H9 (cell line): ENCODE results near the gene TEC. TPM values are rescaled to one million over a fixed set of nuclear protein-coding genes. Genes with fewer than 3 reads are reported as not detected.

Experiments used
- DNase-seq: peaks from one replicate; pipeline ENCODE4 v3.0.0-alpha.2; 2017
- H2AFZ ChIP-seq: one replicate; pipeline ENCODE4 v1.6.1; 2013; ENCODE audit warnings: mild to moderate bottlenecking, low read length, control low read depth, moderate library complexity
- H2AK5ac ChIP-seq: 2 replicates; pipeline ENCODE4 v1.6.1; 2013; ENCODE audit warnings: low read length, control low read depth, mixed read lengths; ENCODE audit not compliant: insufficient read length
- H2BK120ac ChIP-seq: one replicate; pipeline ENCODE4 v1.6.1; 2013; ENCODE audit warnings: low read depth, mild to moderate bottlenecking, low read length, control low read depth, inconsistent platforms; ENCODE audit not compliant: poor library complexity, severe bottlenecking
- H2BK12ac ChIP-seq: 2 replicates; pipeline ENCODE4 v1.6.1; 2013; ENCODE audit warnings: low read length, control low read depth, mixed read lengths, low read depth; ENCODE audit not compliant: insufficient read length
- H2BK15ac ChIP-seq: 2 replicates; pipeline ENCODE4 v1.6.1; 2013; ENCODE audit warnings: low read depth, low read length, control low read depth
- H2BK20ac ChIP-seq: one replicate; pipeline ENCODE4 v1.6.1; 2013; ENCODE audit warnings: low read depth, mild to moderate bottlenecking, low read length, control low read depth, inconsistent platforms; ENCODE audit not compliant: poor library complexity, severe bottlenecking
- H2BK5ac ChIP-seq: 2 replicates; pipeline ENCODE4 v1.6.1; 2013; ENCODE audit warnings: low read length, control low read depth, mixed read lengths; ENCODE audit not compliant: insufficient read length
- H3K14ac ChIP-seq: 2 replicates; pipeline ENCODE4 v1.6.1; 2013; ENCODE audit warnings: low read length, control low read depth; ENCODE audit not compliant: insufficient read depth
- H3K18ac ChIP-seq: 2 replicates; pipeline ENCODE4 v1.6.1; 2013; ENCODE audit warnings: low read depth, mild to moderate bottlenecking, mixed read lengths, low read length, control low read depth; ENCODE audit not compliant: insufficient read length
- H3K23ac ChIP-seq: 2 replicates; pipeline ENCODE4 v1.6.1; 2013; ENCODE audit warnings: low read length, control low read depth, mixed read lengths, low read depth; ENCODE audit not compliant: insufficient read length
- H3K23me2 ChIP-seq: 2 replicates; pipeline ENCODE4 v1.6.1; 2013; ENCODE audit warnings: low read depth, mild to moderate bottlenecking, mixed read lengths, low read length, control low read depth; ENCODE audit not compliant: insufficient read length, poor library complexity, severe bottlenecking
- H3K27ac ChIP-seq: 2 replicates; pipeline ENCODE4 v1.5.1; 2013; ENCODE audit warnings: low read length, control low read depth, mixed read lengths, low read depth; ENCODE audit not compliant: insufficient read length
- H3K27me3 ChIP-seq: 2 replicates; pipeline ENCODE4 v1.6.1; 2013; ENCODE audit warnings: low read length, control low read depth, inconsistent platforms; ENCODE audit not compliant: insufficient read depth
- H3K4ac ChIP-seq: 2 replicates; pipeline ENCODE4 v1.6.1; 2013; ENCODE audit warnings: low read depth, mild to moderate bottlenecking, control low read depth, inconsistent platforms, low read length, moderate library complexity
- H3K4me1 ChIP-seq: 2 replicates; pipeline ENCODE4 v1.6.1; 2013; ENCODE audit warnings: low read length, control low read depth, inconsistent platforms; ENCODE audit not compliant: insufficient read depth
- H3K4me2 ChIP-seq: 2 replicates; pipeline ENCODE4 v1.6.1; 2013; ENCODE audit warnings: low read length, control low read depth, mixed read lengths; ENCODE audit not compliant: insufficient read length, insufficient read depth
- H3K56ac ChIP-seq: 2 replicates; pipeline ENCODE4 v1.6.1; 2013; ENCODE audit warnings: low read depth, mild to moderate bottlenecking, mixed read lengths, low read length, control low read depth; ENCODE audit not compliant: insufficient read length
- H3K79me1 ChIP-seq: 2 replicates; pipeline ENCODE4 v1.6.1; 2013; ENCODE audit warnings: low read depth, mild to moderate bottlenecking, moderate library complexity, low read length, control low read depth, inconsistent platforms; ENCODE audit not compliant: insufficient read depth, poor library complexity, severe bottlenecking
- H3K79me2 ChIP-seq: 2 replicates; pipeline ENCODE4 v1.6.1; 2013; ENCODE audit warnings: low read length, control low read depth, inconsistent platforms; ENCODE audit not compliant: insufficient read depth
- H3K9ac ChIP-seq: 2 replicates; pipeline ENCODE4 v1.6.1; 2013; ENCODE audit warnings: low read length, control low read depth, mixed read lengths; ENCODE audit not compliant: insufficient read length; ENCODE audit errors: extremely low read depth
- H3K9me3 ChIP-seq: one replicate; pipeline ENCODE4 v1.6.1; 2013; ENCODE audit warnings: low read depth, low read length, inconsistent platforms; ENCODE audit not compliant: control insufficient read depth
- H3T11ph ChIP-seq: one replicate; pipeline ENCODE4 v1.6.1; 2013; ENCODE audit warnings: mild to moderate bottlenecking, low read length, control low read depth, inconsistent platforms
- H4K20me1 ChIP-seq: one replicate; pipeline ENCODE4 v1.6.1; 2013; ENCODE audit not compliant: control insufficient read depth, insufficient read length, insufficient read depth
- H4K5ac ChIP-seq: 2 replicates; pipeline ENCODE4 v1.6.1; 2013; ENCODE audit warnings: low read depth, mild to moderate bottlenecking, mixed read lengths, low read length, control low read depth; ENCODE audit not compliant: insufficient read length
- H4K8ac ChIP-seq: replicated peaks from 2 replicates; pipeline ENCODE4 v1.6.1; 2013; ENCODE audit warnings: low read length, control low read depth, mixed read lengths, low read depth; ENCODE audit not compliant: insufficient read length
- H4K91ac ChIP-seq: 2 replicates; pipeline ENCODE4 v1.6.1; 2013; ENCODE audit warnings: low read depth, mild to moderate bottlenecking, moderate library complexity, mixed read lengths, low read length, control low read depth; ENCODE audit not compliant: insufficient read length
- H3K27ac Mint-ChIP-seq, 3 experiments: 2 replicates in 2 of 3; 3 replicates in 1 of 3; pipeline ENCODE4 v1.8.0; 2020 to 2021; ENCODE audit warnings: mixed read lengths in 3 of 3, mild to moderate bottlenecking in 1 of 3, moderate library complexity in 1 of 3
- H3K27me3 Mint-ChIP-seq: 2 replicates; pipeline ENCODE4 v1.8.0; 2021; ENCODE audit warnings: low read depth, mild to moderate bottlenecking, moderate library complexity, mixed read lengths
- H3K36me3 Mint-ChIP-seq, 3 experiments: 2 replicates in 2 of 3; 3 replicates in 1 of 3; pipeline ENCODE4 v1.8.0; 2020 to 2021; ENCODE audit warnings: low read depth in 3 of 3, mixed read lengths in 3 of 3; ENCODE audit not compliant: insufficient read depth in 1 of 3
- H3K4me1 Mint-ChIP-seq, 2 experiments: 2 replicates each; pipeline ENCODE4 v1.8.0; 2020; ENCODE audit warnings: mixed read lengths in 2 of 2
- H3K4me3 Mint-ChIP-seq, 2 experiments: 2 replicates in 1 of 2; 3 replicates in 1 of 2; pipeline ENCODE4 v1.8.0; 2020 to 2021; ENCODE audit warnings: mild to moderate bottlenecking in 2 of 2, mixed read lengths in 2 of 2, moderate library complexity in 1 of 2
- H3K9me3 Mint-ChIP-seq, 2 experiments: 2 replicates in 1 of 2; 3 replicates in 1 of 2; pipeline ENCODE4 v1.8.0; 2020; ENCODE audit warnings: mild to moderate bottlenecking in 2 of 2, mixed read lengths in 2 of 2, moderate library complexity in 1 of 2
- CTCF ChIP-seq: fragments of 200-600 bp; sonication (generic); conservative IDR thresholded peaks from 3 replicates; pipeline ENCODE4 v1.8.0; 2021; ENCODE audit warnings: antibody characterized with exemption, mild to moderate bottlenecking
- WGBS: extraction: QIAGEN DNeasy Blood & Tissue Kit; methylation state at CpG from one replicate; pipeline ENCODE4 v1.1.7; 2013; ENCODE audit warnings: missing lambda C conversion rate, low lambda C conversion rate, mixed read lengths; ENCODE audit not compliant: insufficient read length; ENCODE audit errors: extremely low coverage; 5-methylcytosine and 5-hydroxymethylcytosine counted together
- total RNA-seq: library from RNA; stranded (reverse); gene quantifications from 2 replicates; pipeline ENCODE4 v1.2.1, GENCODE V29; 2021

Gene TEC
- total RNA-seq, 1 experiment from 2014 or later: 1.8 TPM

DNA sequence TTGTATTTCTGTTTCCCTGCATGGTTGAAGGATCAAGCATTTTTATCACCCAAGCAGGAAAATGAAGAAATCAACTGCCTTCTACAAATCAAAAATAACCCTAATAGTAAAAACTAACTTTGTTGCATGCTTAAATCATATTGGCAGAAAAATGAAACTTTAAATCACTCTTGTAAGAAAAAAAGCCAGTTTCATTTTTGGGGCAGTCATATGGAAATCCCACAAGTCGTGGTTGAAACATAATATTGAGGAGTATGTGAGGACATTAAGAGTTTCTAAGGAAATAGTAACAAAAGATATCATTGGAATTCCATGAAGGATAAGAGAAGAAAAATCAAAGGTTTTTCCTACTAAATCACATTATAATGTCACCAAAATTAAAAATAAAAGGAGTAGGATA is 8.4 kb downstream of the TEC start:
- no peaks in the 10 kb centered on the region for H3K27me3 Mint-ChIP-seq
- Histone ChIP-seq H4K8ac (no peak overlapping the region), H3K79me1 (no peaks in the 10 kb centered on the region), H3K18ac (no peak overlapping the region), H3K23me2 (no peaks in the 10 kb centered on the region), H3K4ac (no peak overlapping the region), H2BK20ac (no peak overlapping the region), H2AK5ac (no peak overlapping the region), H3K27ac (no peak overlapping the region), H2BK5ac (no peak overlapping the region), H2BK12ac (no peak overlapping the region), H2AFZ (no peak overlapping the region), H3K79me2 (no peaks in the 10 kb centered on the region), H3K9me3 (no peaks in the 10 kb centered on the region), H3K56ac (no peak overlapping the region), H3K23ac (no peak overlapping the region), H3K4me2 (no peak overlapping the region), H4K91ac (no peak overlapping the region), H3T11ph (no peak overlapping the region), H2BK120ac (no peak overlapping the region), H2BK15ac (no peak overlapping the region), H4K5ac (no peak overlapping the region), H3K14ac (no peak overlapping the region), H4K20me1 (no peaks in the 10 kb centered on the region), H3K9ac (no peak overlapping the region), H3K4me1 (no peaks in the 10 kb centered on the region), H3K27me3 (no peaks in the 10 kb centered on the region)
- no peak for DNase-seq
- no peaks in the 10 kb centered on the region for H3K36me3 Mint-ChIP-seq
- no peak for TF ChIP-seq CTCF
- H3K27ac Mint-ChIP-seq: no peak overlapping the region
- WGBS: no CpG with 5 or more reads among the region's 1 CpG
- no peaks in the 10 kb centered on the region for H3K9me3 Mint-ChIP-seq
- H3K4me3 Mint-ChIP-seq: no peak overlapping the region
- H3K4me1 Mint-ChIP-seq: no peaks in the 10 kb centered on the region
